ENCODE results near the gene STK38L. TPM values are rescaled to one million over a fixed set of nuclear protein-coding genes. Genes with fewer than 3 reads are reported as not detected.
A peak's percentile ranks its signal among the peaks of the same experiment; 100 is the strongest.

STK38L gene
- total RNA-seq, 1 experiment from 2014 or later, result 39.6 TPM

- Histone ChIP-seq H3K36me3 (no peaks in the 10 kb centered on the region), H3K27ac (no peak overlapping the region), H3K27me3 (no peaks in the 10 kb centered on the region), H3K4me3 (no peak overlapping the region; the same call in 1 of the 2 replicates), H3K4me1 (peaks cover 7% of the 10 kb centered on the region; the same call in 1 of the 2 replicates), H3K9me3 (replicated peaks) (no peaks in the 10 kb centered on the region)
- no peak for DNase-seq
Measured at GRCh38 chr12:27246141-27246540, 2.1 kb downstream of the STK38L start.

GRCh38 chr12:27246774-27247173, 2.7 kb downstream of the STK38L start:
- Histone ChIP-seq H3K4me1 (peaks cover 7% of the 10 kb centered on the region; the same call in 1 of the 2 replicates), H3K27me3 (no peaks in the 10 kb centered on the region), H3K36me3 (no peaks in the 10 kb centered on the region), H3K4me3 (no peak overlapping the region), H3K9me3 (replicated peaks) (no peaks in the 10 kb centered on the region), H3K27ac (no peak overlapping the region)
- no peak for DNase-seq

- no peak overlapping the region for H3K4me3 ChIP-seq
- no peaks in the 10 kb centered on the region; the same call in 1 of the 2 replicates for H3K36me3 ChIP-seq
- H3K9me3 ChIP-seq (replicated peaks), result no peaks in the 10 kb centered on the region
- H3K4me1 ChIP-seq, result no peaks in the 10 kb centered on the region
- H3K27me3 ChIP-seq, result no peaks in the 10 kb centered on the region
- no peak for DNase-seq
- no peak overlapping the region for H3K27ac ChIP-seq
Measured at GRCh38 chr12:27252934-27253333, 8.8 kb downstream of the STK38L start.

GRCh38 chr12:27253347-27253746, 9.3 kb downstream of the STK38L start:
- Histone ChIP-seq H3K9me3 (replicated peaks) (no peaks in the 10 kb centered on the region), H3K4me3 (no peak overlapping the region), H3K36me3 (no peaks in the 10 kb centered on the region; the same call in 1 of the 2 replicates), H3K27ac (no peak overlapping the region), H3K27me3 (no peaks in the 10 kb centered on the region), H3K4me1 (no peaks in the 10 kb centered on the region)
- no peak for DNase-seq

- no peak for DNase-seq
Measured at GRCh38 chr12:27255806-27256205, 11.7 kb downstream of the STK38L start.

GRCh38 chr12:27257104-27257843, 13.2 kb downstream of the STK38L start:
- Histone ChIP-seq H3K9me3 (replicated peaks) (no peaks in the 10 kb centered on the region), H3K4me3 (no peak overlapping the region), H3K27me3 (no peaks in the 10 kb centered on the region), H3K4me1 (no peaks in the 10 kb centered on the region), H3K27ac (no peak overlapping the region), H3K36me3 (peaks cover 2% of the 10 kb centered on the region; the same call in 1 of the 2 replicates)
- DNase-seq, result no peak

More at GRCh38 chr12:27255806-27256205, 11.7 kb downstream of the STK38L start:
- Histone ChIP-seq H3K9me3 (replicated peaks) (no peaks in the 10 kb centered on the region), H3K27me3 (no peaks in the 10 kb centered on the region), H3K4me1 (no peaks in the 10 kb centered on the region), H3K27ac (no peak overlapping the region), H3K4me3 (no peak overlapping the region), H3K36me3 (no peaks in the 10 kb centered on the region; the same call in 1 of the 2 replicates)

- H3K4me1 ChIP-seq, result no peaks in the 10 kb centered on the region
- DNase-seq, result no peak
- no peak overlapping the region for H3K27ac ChIP-seq
- no peak overlapping the region for H3K4me3 ChIP-seq
- H3K36me3 ChIP-seq, result peaks cover 2% of the 10 kb centered on the region; the same call in 1 of the 2 replicates
- no peaks in the 10 kb centered on the region for H3K27me3 ChIP-seq
- H3K9me3 ChIP-seq (replicated peaks), result no peaks in the 10 kb centered on the region
Measured at GRCh38 chr12:27260746-27261145, 16.7 kb downstream of the STK38L start.

GRCh38 chr12:27261866-27262265, 17.8 kb downstream of the STK38L start:
- no peaks in the 10 kb centered on the region for H3K27me3 ChIP-seq
- DNase-seq, result no peak
- H3K4me3 ChIP-seq, result no peak overlapping the region
- no peaks in the 10 kb centered on the region for H3K4me1 ChIP-seq
- no peak overlapping the region for H3K27ac ChIP-seq
- no peaks in the 10 kb centered on the region for H3K9me3 ChIP-seq (replicated peaks)
- H3K36me3 ChIP-seq, result peaks cover 2% of the 10 kb centered on the region

GRCh38 chr12:27270148-27270547, 26.1 kb downstream of the STK38L start:
- H3K27ac ChIP-seq, result no peak overlapping the region
- H3K4me3 ChIP-seq, result no peak overlapping the region
- no peaks in the 10 kb centered on the region for H3K4me1 ChIP-seq
- H3K27me3 ChIP-seq, result no peaks in the 10 kb centered on the region
- DNase-seq, result no peak
- H3K36me3 ChIP-seq, result no peaks in the 10 kb centered on the region; the same call in 1 of the 2 replicates
- H3K9me3 ChIP-seq (replicated peaks), result 0 out of 2 replicates have a peak, but pooled peaks cover 2% of the 10 kb centered on the region

- H3K4me1 ChIP-seq, result no peaks in the 10 kb centered on the region
- no peak for DNase-seq
- no peak overlapping the region for H3K4me3 ChIP-seq
- H3K36me3 ChIP-seq, result no peaks in the 10 kb centered on the region; the same call in 1 of the 2 replicates
- no peak overlapping the region for H3K27ac ChIP-seq
- H3K27me3 ChIP-seq, result no peaks in the 10 kb centered on the region
- H3K9me3 ChIP-seq (replicated peaks), result 0 out of 2 replicates have a peak, but pooled peaks cover 2% of the 10 kb centered on the region
Measured at GRCh38 chr12:27271206-27271605, 27.1 kb downstream of the STK38L start.

- H3K36me3 ChIP-seq, result no peaks in the 10 kb centered on the region
Measured at GRCh38 chr12:27272373-27273028, 28.4 kb downstream of the STK38L start.

GRCh38 chr12:27273114-27273513, 29.0 kb downstream of the STK38L start:
- no peaks in the 10 kb centered on the region for H3K36me3 ChIP-seq
- 0 out of 2 replicates have a peak, but pooled peaks cover 2% of the 10 kb centered on the region for H3K9me3 ChIP-seq (replicated peaks)
- H3K27me3 ChIP-seq, result no peaks in the 10 kb centered on the region
- no peak for DNase-seq
- H3K4me1 ChIP-seq, result no peaks in the 10 kb centered on the region
- no peak overlapping the region for H3K4me3 ChIP-seq
- no peak overlapping the region for H3K27ac ChIP-seq

More at GRCh38 chr12:27272373-27273028, 28.4 kb downstream of the STK38L start:
- Histone ChIP-seq H3K27ac (no peak overlapping the region), H3K4me3 (no peak overlapping the region), H3K4me1 (no peaks in the 10 kb centered on the region), H3K27me3 (no peaks in the 10 kb centered on the region), H3K9me3 (replicated peaks) (0 out of 2 replicates have a peak, but pooled peaks cover 2% of the 10 kb centered on the region)
- DNase-seq, result no peak

GRCh38 chr12:27274706-27275105, 30.6 kb downstream of the STK38L start:
- DNase-seq, result no peak
- no peaks in the 10 kb centered on the region for H3K36me3 ChIP-seq
- no peaks in the 10 kb centered on the region for H3K27me3 ChIP-seq

GRCh38 chr12:27276275-27276674, 32.2 kb downstream of the STK38L start:
- no peaks in the 10 kb centered on the region for H3K4me1 ChIP-seq
- no peak for DNase-seq

More at GRCh38 chr12:27274706-27275105, 30.6 kb downstream of the STK38L start:
- Histone ChIP-seq H3K9me3 (replicated peaks) (no peaks in the 10 kb centered on the region), H3K4me3 (no peak overlapping the region), H3K27ac (no peak overlapping the region), H3K4me1 (no peaks in the 10 kb centered on the region)

GRCh38 chr12:27277846-27278260, 33.8 kb downstream of the STK38L start:
- Histone ChIP-seq H3K27ac (no peak overlapping the region), H3K27me3 (no peaks in the 10 kb centered on the region), H3K4me1 (no peaks in the 10 kb centered on the region), H3K36me3 (no peaks in the 10 kb centered on the region), H3K4me3 (no peak overlapping the region), H3K9me3 (replicated peaks) (no peaks in the 10 kb centered on the region)
- DNase-seq, result peak; percentile 14 to 53

More at GRCh38 chr12:27276275-27276674, 32.2 kb downstream of the STK38L start:
- no peak overlapping the region for H3K4me3 ChIP-seq
- H3K27me3 ChIP-seq, result no peaks in the 10 kb centered on the region
- no peaks in the 10 kb centered on the region for H3K36me3 ChIP-seq
- H3K27ac ChIP-seq, result no peak overlapping the region
- H3K9me3 ChIP-seq (replicated peaks), result no peaks in the 10 kb centered on the region
